Activated naive CD8-positive, alpha-beta T cell treated with anti-CD3 and anti-CD28 coated beads, Interleukin-2, amount 50 U/mL, for 24 hours (primary cell): Measurements from ENCODE around the gene ZDHHC14.
A peak's percentile ranks its signal among the peaks of the same experiment; 100 is the strongest.

ENCODE experiments used
- ATAC-seq: fragments of 150-1000 bp; cut with Tn5 transposase; one replicate; pipeline ENCODE4 v1.10.0; 2021
- DNase-seq: peaks from one replicate; pipeline ENCODE4 v3.0.0; 2021
- H3K27ac Mint-ChIP-seq: one replicate; pipeline ENCODE4 v1.8.0; 2021; ENCODE audit warnings: mild to moderate bottlenecking, mixed read lengths
- H3K27me3 Mint-ChIP-seq: one replicate; pipeline ENCODE4 v1.8.0; 2021; ENCODE audit warnings: mixed read lengths
- H3K36me3 Mint-ChIP-seq: one replicate; pipeline ENCODE4 v1.8.0; 2021; ENCODE audit warnings: low read depth, mixed read lengths
- H3K4me1 Mint-ChIP-seq: one replicate; pipeline ENCODE4 v1.8.0; 2021; ENCODE audit warnings: mixed read lengths
- H3K4me3 Mint-ChIP-seq: one replicate; pipeline ENCODE4 v1.8.0; 2021; ENCODE audit warnings: mild to moderate bottlenecking, moderate library complexity, mixed read lengths
- H3K9me3 Mint-ChIP-seq: one replicate; pipeline ENCODE4 v1.8.0; 2021; ENCODE audit warnings: mixed read lengths

ZDHHC14 gene

DNA sequence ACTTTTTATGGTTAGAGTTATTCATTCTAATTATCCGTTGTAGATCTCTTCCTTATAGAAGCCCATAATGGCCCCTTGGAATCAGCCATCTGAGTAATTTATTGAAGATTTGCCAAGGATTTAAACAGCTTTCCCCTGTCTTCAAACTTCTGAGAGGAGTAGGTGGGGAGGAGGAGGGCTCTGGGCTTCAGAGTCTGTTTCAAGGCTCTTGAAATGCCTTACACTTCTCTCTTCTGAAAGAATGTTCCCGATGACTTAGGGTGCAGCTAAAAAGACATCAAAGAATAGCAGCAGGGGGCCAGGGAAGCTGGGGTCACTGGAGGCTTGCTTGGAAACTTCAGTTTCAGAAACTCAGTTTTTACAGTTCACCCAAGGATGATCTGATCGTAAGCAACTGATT lies 165.3 kb downstream of the ZDHHC14 start:
- peaks cover 26% of the 10 kb centered on the region for H3K4me1 Mint-ChIP-seq
- H3K36me3 Mint-ChIP-seq: peaks cover 14% of the 10 kb centered on the region
- peaks cover 2% of the 10 kb centered on the region for H3K27me3 Mint-ChIP-seq
- H3K9me3 Mint-ChIP-seq: peaks cover 14% of the 10 kb centered on the region
- no peak overlapping the region for H3K27ac Mint-ChIP-seq
- ATAC-seq (no peak), DNase-seq (no peak)
- no peak overlapping the region for H3K4me3 Mint-ChIP-seq

DNA sequence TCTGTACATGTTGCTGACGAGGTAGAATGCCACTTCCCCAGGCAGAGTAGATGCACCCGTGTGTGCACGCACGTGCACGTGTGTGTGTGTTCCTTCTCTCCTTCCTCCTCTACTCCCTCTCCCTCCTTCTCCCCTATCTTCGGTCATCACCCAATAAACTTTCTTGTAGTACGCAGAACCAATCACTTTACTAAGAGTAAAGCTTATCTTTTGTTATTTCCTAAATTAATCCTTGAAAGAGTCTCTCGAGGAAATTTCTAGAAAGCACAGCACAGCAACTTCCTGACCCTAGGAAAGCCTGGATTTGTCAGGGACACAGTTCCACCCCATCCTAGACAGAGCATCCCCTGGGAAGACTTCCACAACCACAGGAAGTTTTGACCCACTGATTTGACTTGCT lies 166.1 kb downstream of the ZDHHC14 start:
- Mint-ChIP-seq H3K27me3 (peaks cover 2% of the 10 kb centered on the region), H3K4me3 (no peak overlapping the region), H3K9me3 (peaks cover 14% of the 10 kb centered on the region), H3K27ac (no peak overlapping the region), H3K36me3 (peaks cover 14% of the 10 kb centered on the region), H3K4me1 (peaks cover 34% of the 10 kb centered on the region)
- ATAC-seq: no peak
- DNase-seq: no peak

DNA sequence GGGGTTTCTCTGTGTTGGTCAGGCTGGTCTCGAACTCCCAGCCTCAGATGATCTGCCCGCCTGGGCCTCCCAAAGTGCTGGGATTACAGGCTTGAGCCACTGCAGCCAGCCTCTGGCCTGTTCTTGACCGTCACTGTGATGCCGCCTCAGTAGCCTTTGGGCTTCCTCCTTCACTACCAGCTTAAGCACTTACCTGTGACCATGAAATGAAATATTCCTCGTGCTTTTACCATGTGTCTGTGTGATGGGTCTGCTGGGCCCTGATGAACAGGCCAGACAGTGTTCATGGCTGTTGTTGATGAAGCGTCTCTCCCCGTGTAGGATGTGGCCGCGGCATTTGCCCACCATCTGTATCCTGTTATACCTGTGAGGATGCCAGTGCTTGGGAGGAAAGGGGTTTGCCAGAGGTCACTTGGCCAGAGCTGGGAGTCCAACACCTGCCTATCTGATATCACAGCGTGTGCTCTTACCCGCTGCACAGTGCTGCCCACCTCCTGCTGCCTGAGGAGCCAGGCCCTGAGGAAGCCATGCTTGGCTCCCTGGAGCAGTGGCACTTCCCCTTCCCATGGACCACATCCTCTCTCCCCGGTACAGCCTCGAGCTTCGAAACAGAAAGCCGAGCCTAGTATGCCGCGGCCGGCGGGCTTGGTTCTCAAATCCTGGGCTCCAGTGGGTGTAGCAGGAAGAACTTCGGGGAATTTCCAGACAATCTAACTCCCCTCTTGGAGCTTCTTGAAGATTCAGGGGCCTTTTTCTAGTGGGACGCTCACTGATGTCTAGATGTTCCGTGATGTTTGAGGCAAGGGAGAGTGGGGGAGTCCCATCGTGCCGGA lies 167.9 kb downstream of the ZDHHC14 start:
- peaks cover 2% of the 10 kb centered on the region for H3K27me3 Mint-ChIP-seq
- H3K9me3 Mint-ChIP-seq: peaks cover 14% of the 10 kb centered on the region
- H3K36me3 Mint-ChIP-seq: peaks cover 10% of the 10 kb centered on the region
- no peak for DNase-seq
- H3K4me3 Mint-ChIP-seq: no peak overlapping the region
- no peak for ATAC-seq
- no peak overlapping the region for H3K27ac Mint-ChIP-seq
- peaks cover 36% of the 10 kb centered on the region for H3K4me1 Mint-ChIP-seq

DNA sequence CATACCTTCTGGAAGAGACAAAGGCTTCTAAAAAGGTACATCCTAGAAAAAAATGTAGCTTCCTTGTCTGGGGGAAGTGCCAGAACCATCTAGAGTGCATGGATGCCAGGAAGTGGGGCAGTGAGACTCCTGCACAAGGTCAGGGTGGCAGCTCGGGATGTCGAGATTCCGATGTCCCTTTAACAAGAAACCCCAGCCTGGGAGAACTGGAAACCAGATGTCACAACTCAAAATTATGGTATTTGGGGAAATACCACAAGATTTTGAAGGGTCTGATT lies 168.4 kb downstream of the ZDHHC14 start:
- peaks cover 2% of the 10 kb centered on the region for H3K27me3 Mint-ChIP-seq
- H3K4me3 Mint-ChIP-seq: no peak overlapping the region
- H3K36me3 Mint-ChIP-seq: peaks cover 10% of the 10 kb centered on the region
- H3K27ac Mint-ChIP-seq: no peak overlapping the region
- peaks cover 14% of the 10 kb centered on the region for H3K9me3 Mint-ChIP-seq
- ATAC-seq: no peak
- no peak for DNase-seq
- peaks cover 36% of the 10 kb centered on the region for H3K4me1 Mint-ChIP-seq

DNA sequence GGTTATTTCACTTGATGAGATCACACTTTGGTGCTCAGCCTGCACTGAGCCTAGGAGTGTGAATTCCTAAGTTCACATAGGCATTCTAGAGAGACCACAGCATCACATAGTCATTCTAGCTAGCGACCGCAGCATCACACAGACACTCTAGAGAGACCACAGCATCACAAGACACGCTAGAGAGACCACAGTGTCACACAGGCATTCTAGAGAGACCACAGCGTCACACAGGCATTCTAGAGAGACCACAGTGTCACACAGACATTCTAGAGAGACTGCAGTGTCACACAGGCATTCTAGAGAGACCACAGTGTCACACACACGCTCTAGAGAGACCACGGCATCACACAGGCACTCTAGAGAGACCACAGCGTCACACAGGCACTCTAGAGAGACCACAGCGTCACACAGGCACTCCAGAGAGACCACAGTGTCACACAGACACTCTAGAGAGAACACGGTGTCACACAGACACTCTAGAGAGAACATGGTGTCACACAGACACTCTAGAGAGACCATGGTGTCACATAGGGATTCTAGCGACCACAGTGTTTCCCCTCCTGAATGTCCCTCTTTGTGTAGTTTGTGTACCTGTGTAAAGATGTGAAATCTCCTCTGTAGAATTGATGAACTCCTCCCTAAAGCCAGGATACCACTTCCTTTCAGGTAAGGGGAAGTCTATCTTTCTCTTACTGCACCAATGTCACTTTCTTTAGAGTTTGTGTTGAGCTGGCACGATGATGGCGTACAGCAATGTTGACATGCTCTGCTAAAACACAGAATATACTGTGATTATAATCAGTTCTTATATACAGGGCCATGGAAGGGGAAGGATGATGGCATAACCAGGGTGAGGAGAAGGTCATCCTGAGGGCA lies 169.4 kb downstream of the ZDHHC14 start:
- Mint-ChIP-seq H3K36me3 (peaks cover 4% of the 10 kb centered on the region), H3K27ac (peak overlapping the region; percentile 70), H3K27me3 (peaks cover 2% of the 10 kb centered on the region), H3K4me3 (no peak overlapping the region), H3K4me1 (peaks cover 36% of the 10 kb centered on the region), H3K9me3 (peaks cover 9% of the 10 kb centered on the region)
- peak; percentile 89 for ATAC-seq
- DNase-seq: peak; percentile 27

DNA sequence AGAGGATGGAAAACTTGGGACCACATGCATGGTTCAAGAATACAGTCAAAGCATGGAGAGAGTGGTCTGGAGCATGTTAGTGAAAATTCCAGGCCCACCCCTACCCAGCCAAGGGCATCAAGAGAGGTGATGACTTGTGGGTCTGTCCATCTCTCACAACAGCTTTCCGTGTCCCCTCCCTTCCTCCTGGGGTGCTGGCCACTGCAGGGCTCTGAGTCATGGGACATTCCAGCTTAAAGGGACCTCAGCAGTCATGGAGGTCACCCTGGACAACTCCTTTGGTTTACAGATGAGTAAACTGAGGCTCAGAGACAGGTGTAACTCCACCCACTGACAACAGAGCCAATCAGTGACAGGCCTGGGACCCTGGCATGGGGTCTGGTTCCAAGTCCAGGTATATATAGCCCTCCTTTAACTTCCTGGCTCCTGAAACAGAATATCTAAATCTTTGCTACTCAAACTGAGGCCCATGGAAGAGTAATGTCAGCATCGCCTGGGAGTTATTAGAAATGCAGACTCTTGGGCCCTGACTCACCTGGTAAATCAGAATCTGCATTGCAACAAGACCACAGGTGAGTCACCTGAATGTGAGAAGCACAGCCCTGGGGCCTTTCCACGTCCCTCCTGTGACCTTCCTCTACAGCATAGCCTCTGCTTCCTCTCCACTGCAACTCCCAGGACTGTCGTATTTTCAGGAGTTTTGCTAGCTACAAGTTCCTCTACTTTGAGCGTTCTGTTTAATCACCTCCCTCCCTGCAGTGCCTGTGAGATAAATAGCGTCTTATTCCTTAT lies 170.2 kb downstream of the ZDHHC14 start:
- Mint-ChIP-seq H3K27ac (no peak overlapping the region), H3K9me3 (peaks cover 9% of the 10 kb centered on the region), H3K4me1 (peaks cover 36% of the 10 kb centered on the region), H3K4me3 (no peak overlapping the region), H3K36me3 (peaks cover 4% of the 10 kb centered on the region), H3K27me3 (peaks cover 2% of the 10 kb centered on the region)
- ATAC-seq (no peak), DNase-seq (no peak)

DNA sequence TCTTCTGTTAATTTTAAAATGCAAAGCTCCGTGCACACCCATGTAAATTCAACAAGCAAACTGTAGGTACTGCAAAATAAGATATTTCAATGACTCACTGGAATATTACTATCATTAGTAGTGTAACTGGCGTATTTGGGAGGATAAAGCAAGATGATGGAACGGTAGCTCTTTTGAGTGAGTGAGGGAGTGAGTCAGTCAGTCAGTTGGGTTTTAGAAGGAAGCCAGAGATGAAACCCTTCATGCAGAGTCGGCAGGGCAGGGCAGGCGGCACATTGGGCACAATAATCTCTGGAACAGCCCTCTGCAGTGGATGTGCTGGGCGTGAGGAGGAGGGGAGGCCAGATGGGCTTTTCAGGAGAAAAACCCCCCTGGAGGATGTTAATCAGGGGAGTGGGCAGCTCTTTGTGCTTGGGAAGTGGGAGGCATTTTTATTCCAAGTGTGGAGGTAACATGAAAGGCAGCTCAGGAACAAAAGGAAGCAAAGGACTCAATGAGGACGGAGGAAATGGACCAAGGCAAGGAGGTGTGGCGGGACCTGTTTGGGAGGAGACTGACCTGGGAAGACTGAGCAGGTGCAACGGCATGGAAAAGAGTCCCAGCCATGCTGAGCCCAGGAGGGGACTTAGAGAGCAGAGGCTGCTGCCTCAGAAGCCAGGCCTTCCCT lies 171.2 kb downstream of the ZDHHC14 start:
- Mint-ChIP-seq H3K4me1 (peaks cover 42% of the 10 kb centered on the region), H3K27ac (no peak overlapping the region)

DNA sequence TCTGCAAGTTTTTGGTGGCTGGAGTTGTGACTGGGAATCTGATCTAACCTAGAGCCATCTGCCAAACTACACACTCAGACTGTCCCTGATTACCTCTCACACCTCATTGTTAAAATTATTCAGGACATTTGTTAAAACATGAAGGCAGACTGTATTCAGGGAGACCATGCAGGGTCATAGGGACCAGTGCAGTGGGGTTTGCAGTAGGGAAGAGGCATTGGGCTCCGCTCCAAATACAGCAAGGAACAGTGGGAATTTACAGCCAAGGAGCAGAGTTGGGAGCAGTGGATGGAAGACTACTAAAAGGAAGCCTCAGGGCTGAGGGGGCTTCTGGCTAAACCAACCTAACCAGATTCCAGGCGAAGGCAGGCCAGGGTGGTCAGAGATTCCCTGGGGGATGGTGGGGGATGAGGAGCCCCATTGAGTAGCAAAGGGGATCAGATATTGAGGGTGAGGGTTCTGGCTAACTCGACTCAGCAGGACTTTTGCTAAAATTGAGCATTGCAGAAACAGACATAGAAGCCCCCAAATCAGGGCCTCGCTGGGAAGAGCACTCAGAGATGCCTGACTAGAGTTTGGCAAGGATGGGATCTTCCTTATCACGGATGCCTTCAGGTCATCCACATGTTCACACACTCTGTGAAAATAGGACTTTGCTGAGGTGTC lies 172.0 kb downstream of the ZDHHC14 start:
- ATAC-seq: no peak
- Mint-ChIP-seq H3K27me3 (no peaks in the 10 kb centered on the region), H3K4me3 (no peak overlapping the region), H3K27ac (no peak overlapping the region), H3K36me3 (peaks cover 4% of the 10 kb centered on the region), H3K4me1 (peaks cover 48% of the 10 kb centered on the region), H3K9me3 (peaks cover 9% of the 10 kb centered on the region)
- DNase-seq: no peak

More for the DNA sequence above, 171.2 kb downstream of the ZDHHC14 start:
- peaks cover 9% of the 10 kb centered on the region for H3K9me3 Mint-ChIP-seq
- H3K4me3 Mint-ChIP-seq: no peak overlapping the region
- peaks cover 4% of the 10 kb centered on the region for H3K36me3 Mint-ChIP-seq
- DNase-seq (no peak), ATAC-seq (no peak)
- H3K27me3 Mint-ChIP-seq: no peaks in the 10 kb centered on the region

DNA sequence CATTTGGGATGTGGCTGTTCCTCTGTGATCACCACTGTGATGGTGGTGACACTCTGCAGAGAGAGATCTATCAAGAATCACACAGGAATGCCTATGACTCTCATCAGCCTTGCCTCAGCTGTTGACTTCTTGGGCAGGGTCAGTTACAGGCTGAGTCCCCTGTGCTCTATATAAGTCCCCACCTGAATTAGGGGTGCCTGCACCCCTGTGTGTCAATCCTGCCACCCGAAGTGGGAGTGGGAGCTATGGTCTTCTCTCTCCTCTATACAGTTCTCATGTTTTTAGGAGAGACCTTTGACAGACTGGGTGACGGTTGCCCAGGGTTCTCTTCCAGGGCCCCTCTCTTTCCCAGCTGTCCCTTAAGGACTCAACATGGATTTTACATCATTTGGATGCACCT lies 173.8 kb downstream of the ZDHHC14 start:
- Mint-ChIP-seq H3K9me3 (peaks cover 8% of the 10 kb centered on the region), H3K27ac (no peak overlapping the region), H3K4me3 (no peak overlapping the region), H3K36me3 (peaks cover 4% of the 10 kb centered on the region), H3K27me3 (no peaks in the 10 kb centered on the region), H3K4me1 (peaks cover 53% of the 10 kb centered on the region)
- ATAC-seq (no peak), DNase-seq (no peak)

DNA sequence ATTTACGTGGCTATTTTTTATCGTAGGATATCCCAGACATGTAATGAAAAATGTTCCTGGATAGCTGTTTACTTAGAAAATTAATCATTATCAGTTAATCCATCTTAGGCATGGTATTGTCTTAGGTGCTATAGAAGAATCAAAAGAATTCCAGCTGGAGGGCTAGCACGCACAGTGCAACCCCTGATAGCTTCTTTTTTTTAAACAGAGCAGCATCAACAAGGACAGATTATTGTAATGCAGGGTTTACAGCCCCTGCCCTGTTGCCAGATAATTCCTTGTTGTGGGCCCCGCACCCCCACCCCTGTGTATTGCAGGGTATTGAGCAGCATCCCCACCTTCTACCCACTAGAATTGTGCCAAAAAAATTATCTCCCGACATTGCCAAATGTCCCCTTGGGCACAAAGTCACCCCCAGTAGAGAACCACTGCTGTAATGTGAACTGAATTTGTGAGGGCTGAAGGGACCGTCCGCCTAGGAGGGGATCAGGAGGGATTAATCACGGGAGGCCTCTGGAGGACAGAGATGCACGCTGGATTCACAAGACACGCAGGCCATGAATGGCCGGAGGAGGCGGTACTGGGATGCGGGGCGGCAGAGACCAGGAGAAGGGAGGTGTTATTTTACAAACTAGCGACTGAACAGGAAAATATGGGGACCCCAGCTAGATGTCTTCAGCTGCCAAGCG lies 174.6 kb downstream of the ZDHHC14 start:
- Mint-ChIP-seq H3K4me1 (peaks cover 45% of the 10 kb centered on the region), H3K36me3 (peaks cover 2% of the 10 kb centered on the region), H3K9me3 (peaks cover 3% of the 10 kb centered on the region), H3K27ac (no peak overlapping the region), H3K4me3 (no peak overlapping the region), H3K27me3 (no peaks in the 10 kb centered on the region)
- DNase-seq (no peak), ATAC-seq (no peak)

DNA sequence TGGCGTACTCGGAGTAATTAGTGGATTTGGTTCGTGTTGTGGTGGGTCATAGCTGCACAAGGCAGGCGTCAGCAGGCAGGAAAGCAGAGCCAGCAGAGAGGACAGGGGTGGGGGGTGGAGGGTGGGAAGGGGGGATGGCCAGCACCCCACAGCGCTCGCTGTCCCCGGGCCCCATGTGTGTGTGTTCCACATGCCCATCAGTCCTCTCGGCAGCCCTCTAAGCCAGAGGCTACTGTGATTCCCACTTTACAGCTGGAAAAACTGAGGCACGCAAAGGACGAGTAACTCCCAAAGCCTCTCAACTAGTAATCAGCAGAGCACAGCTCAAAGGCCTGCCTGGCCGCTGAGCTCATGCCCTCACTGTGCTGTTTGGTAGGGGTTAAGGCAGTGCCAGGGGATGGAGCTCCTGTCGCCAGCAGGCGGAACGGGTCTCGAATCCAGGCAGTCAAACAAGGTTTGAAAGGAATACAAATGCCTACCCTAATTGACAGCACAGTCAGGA lies 175.2 kb downstream of the ZDHHC14 start:
- DNase-seq (no peak), ATAC-seq (no peak)
- no peak overlapping the region for H3K4me3 Mint-ChIP-seq
- H3K27me3 Mint-ChIP-seq: no peaks in the 10 kb centered on the region
- H3K4me1 Mint-ChIP-seq: peaks cover 46% of the 10 kb centered on the region
- H3K9me3 Mint-ChIP-seq: no peaks in the 10 kb centered on the region
- no peak overlapping the region for H3K27ac Mint-ChIP-seq
- H3K36me3 Mint-ChIP-seq: no peaks in the 10 kb centered on the region

DNA sequence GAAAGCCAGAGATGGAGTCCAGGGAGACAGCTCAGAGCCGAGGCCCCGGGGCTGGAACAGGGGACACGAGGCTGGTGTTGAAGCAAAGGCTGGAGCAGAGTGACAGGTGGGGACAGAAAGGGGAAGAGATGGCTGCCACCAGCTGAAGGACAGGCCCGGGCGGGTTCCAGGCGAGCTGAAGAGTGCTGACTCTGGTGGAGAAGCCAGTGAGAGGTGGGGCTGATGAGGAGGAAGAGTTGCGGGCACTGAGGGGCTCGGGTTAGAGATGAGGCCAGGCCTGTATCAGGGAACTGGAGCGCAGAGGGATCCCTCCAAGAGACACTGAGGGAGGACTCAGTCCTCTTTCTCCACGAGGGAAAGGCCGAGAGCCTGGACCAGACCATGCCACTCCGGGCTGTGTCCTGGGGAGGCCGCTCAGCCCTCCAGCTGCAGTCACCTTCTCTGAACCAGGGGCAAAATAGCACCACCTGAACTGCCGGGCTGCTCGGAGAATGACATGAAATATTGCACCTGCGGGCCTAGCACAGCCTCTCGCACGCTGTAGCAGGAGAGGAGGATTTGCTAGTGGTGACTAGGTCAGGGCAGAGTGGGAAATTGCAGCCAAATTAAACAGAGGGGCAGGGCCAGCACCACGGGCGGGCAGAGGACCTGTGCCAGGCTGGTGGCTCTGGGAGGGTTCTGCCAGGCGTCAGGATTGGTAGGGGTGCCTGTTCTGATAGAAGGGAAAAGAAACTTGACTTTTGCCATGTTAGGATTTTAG lies 175.9 kb downstream of the ZDHHC14 start:
- ATAC-seq: no peak
- no peak overlapping the region for H3K27ac Mint-ChIP-seq
- H3K36me3 Mint-ChIP-seq: no peaks in the 10 kb centered on the region
- H3K9me3 Mint-ChIP-seq: no peaks in the 10 kb centered on the region
- no peak for DNase-seq
- H3K27me3 Mint-ChIP-seq: no peaks in the 10 kb centered on the region
- H3K4me3 Mint-ChIP-seq: no peak overlapping the region
- peaks cover 46% of the 10 kb centered on the region for H3K4me1 Mint-ChIP-seq

DNA sequence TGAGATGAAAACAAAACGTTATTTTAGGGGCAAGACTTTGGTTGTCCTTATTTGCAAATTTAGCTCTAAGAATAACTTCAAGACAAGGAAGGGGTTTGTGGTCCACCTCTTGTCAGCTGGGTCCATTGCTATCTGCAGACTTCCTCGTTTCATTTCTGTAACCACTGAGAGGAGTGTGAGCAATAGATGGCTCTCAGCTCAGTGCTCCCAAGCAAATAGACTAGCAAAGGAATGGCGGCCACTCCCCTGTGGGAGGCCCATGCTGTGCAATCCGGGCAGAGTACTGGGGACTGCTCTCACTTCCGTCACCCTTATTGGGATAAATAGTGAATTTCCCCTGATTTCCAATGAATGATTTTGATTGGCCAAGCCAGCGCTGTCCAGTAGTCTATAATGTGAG lies 176.6 kb downstream of the ZDHHC14 start:
- Mint-ChIP-seq H3K27ac (no peak overlapping the region), H3K4me1 (peaks cover 48% of the 10 kb centered on the region), H3K4me3 (no peak overlapping the region), H3K36me3 (no peaks in the 10 kb centered on the region), H3K27me3 (no peaks in the 10 kb centered on the region), H3K9me3 (no peaks in the 10 kb centered on the region)
- no peak for DNase-seq
- ATAC-seq: no peak
